ENCODE measurements around the gene ARMH3.

Gene ARMH3

DNA sequence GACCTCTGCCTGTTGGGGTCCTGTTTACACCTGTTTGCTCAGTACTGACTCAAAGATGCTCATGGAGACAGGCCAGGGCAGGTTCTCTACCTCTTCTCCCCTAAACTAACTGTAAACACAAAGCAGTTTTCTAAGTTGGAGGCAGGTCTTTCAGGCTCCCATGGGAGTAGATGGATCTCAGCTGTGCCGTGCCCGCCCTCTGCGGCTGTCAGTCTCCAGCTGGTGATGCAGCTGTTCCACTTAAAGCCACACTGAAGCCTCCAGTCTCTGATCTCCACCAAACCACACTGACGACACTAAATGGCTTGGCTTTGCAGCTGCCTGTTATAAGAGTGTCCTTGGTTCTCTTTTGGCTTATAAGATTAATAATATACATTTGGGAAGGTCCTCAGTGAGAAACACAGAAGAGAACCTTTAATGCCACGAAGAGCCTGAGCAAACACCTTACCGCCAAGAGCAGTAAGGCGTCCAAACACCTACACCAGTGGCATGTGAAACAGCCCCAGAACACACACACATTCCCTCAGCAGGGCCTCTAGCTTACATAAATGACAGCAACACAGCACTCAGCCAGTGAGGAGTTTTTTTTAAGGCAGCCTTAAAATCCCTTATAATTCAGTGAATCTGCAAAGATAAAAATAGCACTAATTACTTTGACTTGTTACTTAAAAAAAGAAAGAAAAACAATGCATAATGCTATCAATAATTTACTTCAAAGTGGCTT is 152.0 kb downstream of the ARMH3 start:
- no CpG with 5 or more reads among the region's 7 CpGs for WGBS (ENCODE audit: extremely low coverage, insufficient coverage, insufficient read length)
- no peaks in the 10 kb centered on the region for H3K27me3 ChIP-seq (ENCODE audit: insufficient read depth, low read length)
- no peak overlapping the region for H3K4me3 ChIP-seq (ENCODE audit: low read depth, low read length)
- H3K79me2 ChIP-seq (ENCODE audit: control insufficient read depth, insufficient read depth, low read length, poor library complexity): no peaks in the 10 kb centered on the region
- H4K8ac ChIP-seq (ENCODE audit: low read depth, low read length): no peak overlapping the region
- no peak overlapping the region for H4K12ac ChIP-seq (ENCODE audit: low read depth, low read length)
- no peak overlapping the region for H3K4ac ChIP-seq (ENCODE audit: low read depth, low read length)
- no peaks in the 10 kb centered on the region for H3K79me1 ChIP-seq (ENCODE audit: low read length)
- H3K23ac ChIP-seq (ENCODE audit: low read length): no peak overlapping the region
- no peak overlapping the region for H3K18ac ChIP-seq (ENCODE audit: low read length)
- H2BK120ac ChIP-seq (ENCODE audit: insufficient read depth, low read length, poor library complexity): no peak overlapping the region
- H3K9ac ChIP-seq (ENCODE audit: low read length): no peak overlapping the region
- H2BK5ac ChIP-seq (ENCODE audit: low read depth, low read length, poor library complexity): no peak overlapping the region
- H3K14ac ChIP-seq (ENCODE audit: low read length): no peak overlapping the region
- H4K91ac ChIP-seq (ENCODE audit: low read depth, low read length): no peak overlapping the region
- H2BK12ac ChIP-seq (ENCODE audit: low read length): no peak overlapping the region
- no peak overlapping the region for H2AFZ ChIP-seq (ENCODE audit: insufficient read depth, low read length, poor library complexity)
- H3K27ac ChIP-seq (ENCODE audit: low read depth, low read length): no peak overlapping the region
- no peaks in the 10 kb centered on the region for H3K9me3 ChIP-seq (ENCODE audit: insufficient read depth, low read depth, low read length)
- no peak for DNase-seq
- no peaks in the 10 kb centered on the region for H3K4me1 ChIP-seq (ENCODE audit: control insufficient read depth in 1 of 2, insufficient read depth in 2 of 2, low read length in 2 of 2)
- no peaks in the 10 kb centered on the region for H3K36me3 ChIP-seq (ENCODE audit: control insufficient read depth in 1 of 2, insufficient read depth in 2 of 2, low read length in 2 of 2)
- no peak overlapping the region for H2AK5ac ChIP-seq (ENCODE audit: low read length)
- H3K4me2 ChIP-seq (ENCODE audit: low read length): no peak overlapping the region

GRCh38 chr10:101902820-101903145 is 153.2 kb downstream of the ARMH3 start:
- no peak overlapping the region for H3K18ac ChIP-seq (ENCODE audit: low read length)
- H3K27ac ChIP-seq (ENCODE audit: low read depth, low read length): no peak overlapping the region
- no peak overlapping the region for H2BK120ac ChIP-seq (ENCODE audit: insufficient read depth, low read length, poor library complexity)
- H2BK12ac ChIP-seq (ENCODE audit: low read length): no peak overlapping the region
- H4K12ac ChIP-seq (ENCODE audit: low read depth, low read length): no peak overlapping the region
- no CpG with 5 or more reads among the region's 4 CpGs for whole genome bisulfite sequencing (ENCODE audit: extremely low coverage, insufficient coverage, insufficient read length)
- H2BK5ac ChIP-seq (ENCODE audit: low read depth, low read length, poor library complexity): no peak overlapping the region
- no peak overlapping the region for H3K4me3 ChIP-seq (ENCODE audit: low read depth, low read length)
- H4K91ac ChIP-seq (ENCODE audit: low read depth, low read length): no peak overlapping the region
- H3K4ac ChIP-seq (ENCODE audit: low read depth, low read length): no peak overlapping the region
- no peaks in the 10 kb centered on the region for H3K4me1 ChIP-seq (ENCODE audit: control insufficient read depth in 1 of 2, insufficient read depth in 2 of 2, low read length in 2 of 2)
- H2AFZ ChIP-seq (ENCODE audit: insufficient read depth, low read length, poor library complexity): no peak overlapping the region
- no peaks in the 10 kb centered on the region for H3K36me3 ChIP-seq (ENCODE audit: control insufficient read depth in 1 of 2, insufficient read depth in 2 of 2, low read length in 2 of 2)
- no peak overlapping the region for H3K14ac ChIP-seq (ENCODE audit: low read length)
- H3K23ac ChIP-seq (ENCODE audit: low read length): no peak overlapping the region
- H3K4me2 ChIP-seq (ENCODE audit: low read length): no peak overlapping the region
- no peaks in the 10 kb centered on the region for H3K79me1 ChIP-seq (ENCODE audit: low read length)
- H3K9ac ChIP-seq (ENCODE audit: low read length): no peak overlapping the region
- DNase-seq: no peak
- H3K9me3 ChIP-seq (ENCODE audit: insufficient read depth, low read depth, low read length): no peaks in the 10 kb centered on the region
- H4K8ac ChIP-seq (ENCODE audit: low read depth, low read length): no peak overlapping the region
- no peak overlapping the region for H2AK5ac ChIP-seq (ENCODE audit: low read length)
- no peaks in the 10 kb centered on the region for H3K27me3 ChIP-seq (ENCODE audit: insufficient read depth, low read length)
- no peaks in the 10 kb centered on the region for H3K79me2 ChIP-seq (ENCODE audit: control insufficient read depth, insufficient read depth, low read length, poor library complexity)

- no peak overlapping the region for H3K4me3 ChIP-seq (ENCODE audit: low read depth, low read length)
- no peak overlapping the region for H3K4me2 ChIP-seq (ENCODE audit: low read length)
- DNase-seq: no peak
- H4K91ac ChIP-seq (ENCODE audit: low read depth, low read length): no peak overlapping the region
- H3K18ac ChIP-seq (ENCODE audit: low read length): no peak overlapping the region
- no peak overlapping the region for H2BK12ac ChIP-seq (ENCODE audit: low read length)
- H2AK5ac ChIP-seq (ENCODE audit: low read length): no peak overlapping the region
- no peaks in the 10 kb centered on the region for H3K27me3 ChIP-seq (ENCODE audit: insufficient read depth, low read length)
- no peak overlapping the region for H2BK5ac ChIP-seq (ENCODE audit: low read depth, low read length, poor library complexity)
- no peaks in the 10 kb centered on the region for H3K36me3 ChIP-seq (ENCODE audit: control insufficient read depth in 1 of 2, insufficient read depth in 2 of 2, low read length in 2 of 2)
- H3K79me1 ChIP-seq (ENCODE audit: low read length): no peaks in the 10 kb centered on the region
- H3K14ac ChIP-seq (ENCODE audit: low read length): no peak overlapping the region
- H3K9me3 ChIP-seq (ENCODE audit: insufficient read depth, low read depth, low read length): no peaks in the 10 kb centered on the region
- no peak overlapping the region for H2AFZ ChIP-seq (ENCODE audit: insufficient read depth, low read length, poor library complexity)
- WGBS (ENCODE audit: extremely low coverage, insufficient coverage, insufficient read length): no CpG with 5 or more reads among the region's 7 CpGs
- H3K9ac ChIP-seq (ENCODE audit: low read length): no peak overlapping the region
- no peaks in the 10 kb centered on the region for H3K4me1 ChIP-seq (ENCODE audit: control insufficient read depth in 1 of 2, insufficient read depth in 2 of 2, low read length in 2 of 2)
- no peak overlapping the region for H4K8ac ChIP-seq (ENCODE audit: low read depth, low read length)
- no peak overlapping the region for H3K23ac ChIP-seq (ENCODE audit: low read length)
- no peak overlapping the region for H4K12ac ChIP-seq (ENCODE audit: low read depth, low read length)
- H2BK120ac ChIP-seq (ENCODE audit: insufficient read depth, low read length, poor library complexity): no peak overlapping the region
- H3K4ac ChIP-seq (ENCODE audit: low read depth, low read length): no peak overlapping the region
- no peaks in the 10 kb centered on the region for H3K79me2 ChIP-seq (ENCODE audit: control insufficient read depth, insufficient read depth, low read length, poor library complexity)
- H3K27ac ChIP-seq (ENCODE audit: low read depth, low read length): no peak overlapping the region
Measured at GRCh38 chr10:101902032-101902819, 153.7 kb downstream of the ARMH3 start.

- no peak for DNase-seq
- no peaks in the 10 kb centered on the region for H3K27me3 ChIP-seq (ENCODE audit: insufficient read depth, low read length)
- H4K12ac ChIP-seq (ENCODE audit: low read depth, low read length): no peak overlapping the region
- no peak overlapping the region for H3K18ac ChIP-seq (ENCODE audit: low read length)
- no peak overlapping the region for H3K4me2 ChIP-seq (ENCODE audit: low read length)
- no peaks in the 10 kb centered on the region for H3K36me3 ChIP-seq (ENCODE audit: control insufficient read depth in 1 of 2, insufficient read depth in 2 of 2, low read length in 2 of 2)
- H3K79me2 ChIP-seq (ENCODE audit: control insufficient read depth, insufficient read depth, low read length, poor library complexity): no peaks in the 10 kb centered on the region
- no CpG with 5 or more reads among the region's 6 CpGs for WGBS (ENCODE audit: extremely low coverage, insufficient coverage, insufficient read length)
- no peak overlapping the region for H2BK12ac ChIP-seq (ENCODE audit: low read length)
- no peak overlapping the region for H2AK5ac ChIP-seq (ENCODE audit: low read length)
- H3K14ac ChIP-seq (ENCODE audit: low read length): no peak overlapping the region
- no peak overlapping the region for H4K8ac ChIP-seq (ENCODE audit: low read depth, low read length)
- no peak overlapping the region for H3K4me3 ChIP-seq (ENCODE audit: low read depth, low read length)
- H3K79me1 ChIP-seq (ENCODE audit: low read length): no peaks in the 10 kb centered on the region
- H3K4me1 ChIP-seq (ENCODE audit: control insufficient read depth in 1 of 2, insufficient read depth in 2 of 2, low read length in 2 of 2): no peaks in the 10 kb centered on the region
- no peak overlapping the region for H3K23ac ChIP-seq (ENCODE audit: low read length)
- H3K9ac ChIP-seq (ENCODE audit: low read length): no peak overlapping the region
- H3K4ac ChIP-seq (ENCODE audit: low read depth, low read length): no peak overlapping the region
- H2BK5ac ChIP-seq (ENCODE audit: low read depth, low read length, poor library complexity): no peak overlapping the region
- H2AFZ ChIP-seq (ENCODE audit: insufficient read depth, low read length, poor library complexity): no peak overlapping the region
- H3K9me3 ChIP-seq (ENCODE audit: insufficient read depth, low read depth, low read length): no peaks in the 10 kb centered on the region
- no peak overlapping the region for H3K27ac ChIP-seq (ENCODE audit: low read depth, low read length)
- H4K91ac ChIP-seq (ENCODE audit: low read depth, low read length): no peak overlapping the region
- no peak overlapping the region for H2BK120ac ChIP-seq (ENCODE audit: insufficient read depth, low read length, poor library complexity)
Measured at GRCh38 chr10:101901340-101901739, 154.6 kb downstream of the ARMH3 start.

All from trophoblast cell (in vitro differentiated cells and primary cell).